Activated naive CD4-positive, alpha-beta T cell treated with anti-CD3 and anti-CD28 coated beads, Interleukin-2, amount 50 U/mL, for 24 hours (primary cell): Measurements from ENCODE around the gene TMEM248.
"Not testable (repeated sequence)": the region's sequence is repeated elsewhere in the genome, so short reads cannot be mapped to it uniquely, and the experiment has no call there.

Source experiments
- H3K27ac Mint-ChIP-seq: one replicate; pipeline ENCODE4 v1.8.0; 2021; ENCODE audit warnings: mild to moderate bottlenecking, mixed read lengths
- H3K27me3 Mint-ChIP-seq: one replicate; pipeline ENCODE4 v1.8.0; 2021; ENCODE audit warnings: mixed read lengths
- H3K36me3 Mint-ChIP-seq: one replicate; pipeline ENCODE4 v1.8.0; 2021; ENCODE audit warnings: mixed read lengths
- H3K4me1 Mint-ChIP-seq: one replicate; pipeline ENCODE4 v1.8.0; 2021; ENCODE audit warnings: mixed read lengths
- H3K4me3 Mint-ChIP-seq: one replicate; pipeline ENCODE4 v1.8.0; 2021; ENCODE audit warnings: mild to moderate bottlenecking, mixed read lengths
- H3K9me3 Mint-ChIP-seq: one replicate; pipeline ENCODE4 v1.8.0; 2021; ENCODE audit warnings: mixed read lengths

TMEM248 gene

DNA sequence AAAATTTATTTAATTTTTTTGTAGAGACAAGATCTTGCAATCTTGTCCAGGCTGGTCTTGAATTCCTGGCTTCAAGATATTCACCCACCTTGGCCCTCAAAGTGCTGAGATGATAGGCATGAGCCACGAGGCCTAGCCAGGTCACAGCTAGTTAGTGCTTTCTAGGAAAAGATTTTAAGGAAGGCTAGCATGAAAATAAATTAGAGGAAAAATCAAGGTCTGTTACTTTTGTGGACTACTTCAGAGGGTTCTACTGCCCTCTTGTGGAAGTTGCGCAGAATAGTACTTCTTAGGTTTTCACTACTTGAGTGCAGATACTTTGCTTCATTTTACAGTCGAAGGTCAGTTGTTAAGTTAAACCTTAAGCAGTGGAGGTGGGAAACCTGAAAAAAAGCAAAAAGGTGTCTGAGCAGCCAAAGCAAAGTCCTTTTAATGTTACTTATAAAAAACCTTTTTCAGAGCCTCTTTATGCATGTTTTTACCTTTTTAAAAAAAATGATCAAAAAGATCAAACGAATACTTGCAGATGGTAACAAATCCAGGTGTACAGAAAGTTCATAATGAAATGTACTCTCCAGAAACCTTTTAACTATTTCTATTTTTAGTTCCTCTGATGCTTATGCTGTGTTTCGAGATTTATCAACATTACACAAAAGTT, 79.7 kb downstream of the TMEM248 start:
- Mint-ChIP-seq H3K4me1 (peaks cover 29% of the 10 kb centered on the region), H3K4me3 (peak overlapping the region; percentile 8)
- H3K27me3 Mint-ChIP-seq, H3K9me3 Mint-ChIP-seq, H3K36me3 Mint-ChIP-seq, H3K27ac Mint-ChIP-seq: not testable (repeated sequence)

DNA sequence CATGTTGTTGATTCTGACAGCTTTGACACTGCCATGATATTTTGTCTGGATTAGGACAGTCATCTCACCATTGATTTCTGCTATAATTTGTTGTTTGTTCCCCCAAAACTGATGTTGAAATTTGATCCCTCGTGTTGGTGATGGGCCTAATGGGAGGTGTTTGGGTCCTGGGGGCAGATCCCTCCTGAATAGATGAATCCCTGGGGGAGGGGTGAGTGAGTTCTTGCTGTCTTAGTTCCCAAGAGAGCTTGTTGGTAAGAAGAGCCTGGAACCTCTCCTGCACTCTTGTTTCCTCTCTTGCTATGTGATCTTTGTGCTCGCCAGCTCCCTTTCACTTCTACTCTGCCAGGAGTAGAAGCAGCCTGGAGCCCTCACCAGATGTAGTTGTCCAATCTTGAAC, 83.1 kb downstream of the TMEM248 start:
- H3K27ac Mint-ChIP-seq, H3K27me3 Mint-ChIP-seq, H3K36me3 Mint-ChIP-seq, H3K9me3 Mint-ChIP-seq: not testable (repeated sequence)
- H3K4me3 Mint-ChIP-seq = peak overlapping the region; percentile 19
- H3K4me1 Mint-ChIP-seq = peaks cover 25% of the 10 kb centered on the region

GRCh38 chr7:67006965-67007364, 85.9 kb downstream of the TMEM248 start:
- H3K4me3 Mint-ChIP-seq = no peak overlapping the region
- peaks cover 18% of the 10 kb centered on the region for H3K4me1 Mint-ChIP-seq
- no peaks in the 10 kb centered on the region for H3K9me3 Mint-ChIP-seq
- H3K27me3 Mint-ChIP-seq = no peaks in the 10 kb centered on the region
- no peak overlapping the region for H3K27ac Mint-ChIP-seq
- peaks cover 9% of the 10 kb centered on the region for H3K36me3 Mint-ChIP-seq
